AG09309 (cell line): ENCODE measurements around the gene TGFBR2.

Experiments used
- DNase-seq: peaks from one replicate; pipeline ENCODE4 v3.0.0-alpha.2; 2010; ENCODE audit warnings: low read depth
- H3K4me3 ChIP-seq: 2 replicates; pipeline ENCODE4 v1.5.1; 2011; ENCODE audit warnings: mild to moderate bottlenecking, low read depth, low read length, moderate library complexity; ENCODE audit not compliant: control insufficient read depth
- CTCF ChIP-seq: IDR thresholded peaks from 2 replicates; pipeline ENCODE4 v1.5.1; 2011; ENCODE audit warnings: mild to moderate bottlenecking, low read depth, low read length, inconsistent platforms; ENCODE audit not compliant: insufficient read depth, control insufficient read depth; ENCODE audit errors: missing control alignments

Gene TGFBR2

GRCh38 chr3:30733696-30734095 is 127.3 kb downstream of the TGFBR2 start:
- no peak for DNase-seq
- H3K4me3 ChIP-seq: no peak overlapping the region
- TF ChIP-seq CTCF: no peak

GRCh38 chr3:30737743-30738499 is 131.5 kb downstream of the TGFBR2 start:
- TF ChIP-seq CTCF: no peak
- no peak for DNase-seq
- H3K4me3 ChIP-seq: no peak overlapping the region

GRCh38 chr3:30738605-30739004 is 132.2 kb downstream of the TGFBR2 start:
- no peak overlapping the region for H3K4me3 ChIP-seq
- DNase-seq: no peak
- no peak for TF ChIP-seq CTCF

GRCh38 chr3:30741889-30742288 is 135.5 kb downstream of the TGFBR2 start:
- DNase-seq: no peak
- H3K4me3 ChIP-seq: no peak overlapping the region
- no peak for TF ChIP-seq CTCF

GRCh38 chr3:30742796-30743619 is 136.6 kb downstream of the TGFBR2 start:
- no peak for TF ChIP-seq CTCF
- DNase-seq: no peak
- H3K4me3 ChIP-seq: no peak overlapping the region
